ENCODE results near the gene COX5A. TPM values are rescaled to one million over a fixed set of nuclear protein-coding genes. Genes with fewer than 3 reads are reported as not detected.

Gene COX5A
- total RNA-seq, 2 experiments from 2014 or later, result 40.7 to 44.2 TPM

- Mint-ChIP-seq H3K36me3 (ENCODE audit: low read depth) (peaks cover 42% of the 10 kb centered on the region), H3K27me3 (no peaks in the 10 kb centered on the region), H3K4me1 (ENCODE audit: low read depth) (peaks cover 33% of the 10 kb centered on the region), H3K27ac (no peak overlapping the region), H3K9me3 (no peaks in the 10 kb centered on the region), H3K4me3 (peak overlapping the region; percentile 2)
- Histone ChIP-seq H3K27me3 (ENCODE audit: control insufficient read depth in 1 of 2, insufficient read depth in 2 of 2, low read length in 2 of 2) (no peaks in the 10 kb centered on the region), H3K4me3 (ENCODE audit: low read length) (no peak overlapping the region), H3K36me3 (ENCODE audit: insufficient read depth, low read length) (peaks cover 19% of the 10 kb centered on the region), H3K4me1 (ENCODE audit: insufficient read depth, low read length) (peaks cover 28% of the 10 kb centered on the region), H3K9me3 (ENCODE audit: control insufficient read depth in 1 of 2, insufficient read depth in 1 of 2, low read length in 2 of 2) (no peaks in the 10 kb centered on the region), H3K27ac (ENCODE audit: low read depth in 1 of 2, low read length in 2 of 2) (no peak overlapping the region)
- DNase-seq (no peak), ATAC-seq (ENCODE audit: poor library complexity) (no peak)
- ChIA-PET POLR2A (interaction anchor here (1.1 to 1.3 kb wide), 2 partner anchors 13 to 15 kb away, joined by 3 read pairs; no protein-coding TSS in a partner anchor), CTCF (interaction anchor here (1.5 kb wide), 1 partner anchor 121 kb away, joined by 3 read pairs; no protein-coding TSS in a partner anchor)
- intact Hi-C loops (cut with DNase I, micrococcal nuclease), result no loop called here
- no peak for TF ChIP-seq CTCF (IDR thresholded peaks at IDR 0.05)
Observed at GRCh38 chr15:74908635-74909034, 29.2 kb downstream of the COX5A start.

- Mint-ChIP-seq H3K27ac (peak overlapping the region; percentile 99), H3K36me3 (ENCODE audit: low read depth) (peaks cover 45% of the 10 kb centered on the region), H3K27me3 (no peaks in the 10 kb centered on the region), H3K4me3 (peak overlapping the region; percentile 99), H3K4me1 (ENCODE audit: low read depth) (peaks cover 35% of the 10 kb centered on the region), H3K9me3 (no peaks in the 10 kb centered on the region)
- CTCF ChIA-PET, result interaction anchor here (1.3 to 2.4 kb wide), 6 partner anchors 37 to 275 kb away, joined by 3 to 6 read pairs (median 4); no protein-coding TSS in a partner anchor
- peaks cover 22% of the 10 kb centered on the region for H3K36me3 ChIP-seq (ENCODE audit: insufficient read depth, low read length)
- peaks cover 31% of the 10 kb centered on the region for H3K4me1 ChIP-seq (ENCODE audit: insufficient read depth, low read length)
- H3K9me3 ChIP-seq (ENCODE audit: control insufficient read depth in 1 of 2, insufficient read depth in 1 of 2, low read length in 2 of 2), result no peaks in the 10 kb centered on the region
- H3K27me3 ChIP-seq (ENCODE audit: control insufficient read depth in 1 of 2, insufficient read depth in 2 of 2, low read length in 2 of 2), result no peaks in the 10 kb centered on the region
- no peak for DNase-seq
- peak overlapping the region; percentile 95 for H3K4me3 ChIP-seq (ENCODE audit: low read length)
- H3K27ac ChIP-seq (ENCODE audit: low read depth in 1 of 2, low read length in 2 of 2), result peak overlapping the region; percentile 68 to 80
- intact Hi-C loops (cut with DNase I, micrococcal nuclease), result loop anchor here in 1 of 2 experiments (2.0 kb wide), 2 partner anchors 35 to 65 kb away; partner anchors contain the start of genes SCAMP2 and ULK3
- TF ChIP-seq CTCF (IDR thresholded peaks at IDR 0.05), result no peak
- POLR2A ChIA-PET, result interaction anchor here (0.6 to 3.0 kb wide), 20 partner anchors 10 to 547 kb away, joined by 3 to 21 read pairs (median 4); partner anchors contain the start of genes COX5A, MPI, RPP25 and SCAMP2
- ATAC-seq (ENCODE audit: poor library complexity), result peak; percentile 3
Observed at GRCh38 chr15:74907163-74907870, 30.6 kb downstream of the COX5A start.

- peaks cover 38% of the 10 kb centered on the region for H3K4me1 ChIP-seq (ENCODE audit: insufficient read depth, low read length)
- peak; percentile 42 to 86 (median 64) for DNase-seq
- no peak for TF ChIP-seq CTCF (IDR thresholded peaks at IDR 0.05)
- H3K4me3 ChIP-seq (ENCODE audit: low read length), result peak within 1 kb of the TSS; percentile 95
- H3K36me3 ChIP-seq (ENCODE audit: insufficient read depth, low read length), result peaks cover 26% of the 10 kb centered on the region
- no peaks in the 10 kb centered on the region for H3K27me3 Mint-ChIP-seq
- peak; percentile 72 for ATAC-seq (ENCODE audit: poor library complexity)
- H3K4me3 Mint-ChIP-seq, result peak within 1 kb of the TSS; percentile 99
- no peaks in the 10 kb centered on the region for H3K27me3 ChIP-seq (ENCODE audit: control insufficient read depth in 1 of 2, insufficient read depth in 2 of 2, low read length in 2 of 2)
- H3K36me3 Mint-ChIP-seq (ENCODE audit: low read depth), result peaks cover 46% of the 10 kb centered on the region
- H3K27ac ChIP-seq (ENCODE audit: low read depth in 1 of 2, low read length in 2 of 2), result peak within 1 kb of the TSS; percentile 68 to 80
- ChIA-PET POLR2A (interaction anchor here (0.6 to 3.0 kb wide), 28 partner anchors 9 to 548 kb away, joined by 3 to 21 read pairs (median 5); partner anchors contain the start of genes C15orf39, COX5A, MPI and RPP25), CTCF (interaction anchor here (0.6 to 2.4 kb wide), 11 partner anchors 12 to 275 kb away, joined by 3 to 6 read pairs (median 4); partner anchors contain the start of gene SCAMP5)
- H3K9me3 Mint-ChIP-seq, result no peaks in the 10 kb centered on the region
- peaks cover 42% of the 10 kb centered on the region for H3K4me1 Mint-ChIP-seq (ENCODE audit: low read depth)
- H3K9me3 ChIP-seq (ENCODE audit: control insufficient read depth in 1 of 2, insufficient read depth in 1 of 2, low read length in 2 of 2), result no peaks in the 10 kb centered on the region
- intact Hi-C loops (cut with DNase I, micrococcal nuclease), result loop anchor here in 1 of 2 experiments (2.0 kb wide), 2 partner anchors 34 to 64 kb away; partner anchors contain the start of genes SCAMP2 and ULK3
- H3K27ac Mint-ChIP-seq, result peak within 1 kb of the TSS; percentile 99
Observed at GRCh38 chr15:74906450-74907162, 31.3 kb downstream of the COX5A start, which contains the start of gene FAM219B. TSS of gene FAM219B (minus strand) at chr15:74906851. CDS start at chr15:74906800, 51 bp downstream.
